Measurements from ENCODE around the gene NOS1.

The NOS1 gene

DNA sequence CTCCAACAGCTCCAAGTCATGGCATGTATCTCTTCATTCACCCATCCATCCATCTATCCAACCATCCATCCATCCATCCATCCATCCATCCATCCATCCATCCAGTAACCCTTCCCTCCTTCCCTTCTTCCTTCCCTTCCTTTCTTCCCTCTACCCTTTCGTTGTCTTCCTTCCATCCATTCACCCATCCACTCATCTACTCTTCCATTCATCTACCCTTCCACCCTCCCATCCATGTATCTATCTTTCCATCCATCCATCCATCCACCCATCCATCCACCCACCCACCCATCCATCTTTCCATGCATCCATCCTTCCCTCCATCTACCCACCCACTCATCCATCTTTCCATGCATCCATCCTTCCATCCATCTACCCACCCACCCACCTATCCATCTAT, 117.9 kb downstream of the NOS1 start:
- no peak for TF ChIP-seq ZNF565 (CRISPR knock-in tag; conservative IDR thresholded peaks at IDR 0.05; ENCODE audit: low read depth)
- TF ChIP-seq ISL1 (CRISPR knock-in tag; IDR thresholded peaks at IDR 0.05) = no peak
- TF ChIP-seq BACH2 (CRISPR knock-in tag; IDR thresholded peaks at IDR 0.05; ENCODE audit: borderline replicate concordance) = no peak
- TF ChIP-seq ZC3H10 (CRISPR knock-in tag; IDR thresholded peaks at IDR 0.05) = no peak
- TF ChIP-seq ZNF8 (CRISPR knock-in tag; IDR thresholded peaks at IDR 0.05) = no peak
- no peak for TF ChIP-seq CSRNP3 (CRISPR knock-in tag; IDR thresholded peaks at IDR 0.05)
- TF ChIP-seq ZNF70 (CRISPR knock-in tag; IDR thresholded peaks at IDR 0.05) = no peak
- no peak for TF ChIP-seq TOX (CRISPR knock-in tag; IDR thresholded peaks at IDR 0.05; ENCODE audit: borderline replicate concordance)
- no peak for TF ChIP-seq PPARA (CRISPR knock-in tag; IDR thresholded peaks at IDR 0.05; ENCODE audit: borderline replicate concordance)
- TF ChIP-seq GLIS3 (CRISPR knock-in tag; IDR thresholded peaks at IDR 0.05) = no peak
- ATAC-seq = no peak

- TF ChIP-seq PATZ1 (CRISPR knock-in tag; IDR thresholded peaks at IDR 0.05; ENCODE audit: borderline replicate concordance) = no peak
- TF ChIP-seq BACH2 (CRISPR knock-in tag; IDR thresholded peaks at IDR 0.05; ENCODE audit: borderline replicate concordance) = no peak
- no peak for TF ChIP-seq OSR1 (CRISPR knock-in tag; IDR thresholded peaks at IDR 0.05)
- no peak for TF ChIP-seq ARNTL (CRISPR knock-in tag; IDR thresholded peaks at IDR 0.05; ENCODE audit: borderline replicate concordance, low read depth)
- TF ChIP-seq GLIS3 (CRISPR knock-in tag; IDR thresholded peaks at IDR 0.05) = no peak
- TF ChIP-seq SNAI2 (CRISPR knock-in tag; IDR thresholded peaks at IDR 0.05) = no peak
- TF ChIP-seq ZNF565 (CRISPR knock-in tag; conservative IDR thresholded peaks at IDR 0.05; ENCODE audit: low read depth) = no peak
- no peak for TF ChIP-seq ZNF70 (CRISPR knock-in tag; IDR thresholded peaks at IDR 0.05)
- TF ChIP-seq CSRNP3 (CRISPR knock-in tag; IDR thresholded peaks at IDR 0.05) = no peak
- no peak for TF ChIP-seq TSHZ2 (CRISPR knock-in tag; IDR thresholded peaks at IDR 0.05)
- TF ChIP-seq PPARA (CRISPR knock-in tag; IDR thresholded peaks at IDR 0.05; ENCODE audit: borderline replicate concordance) = no peak
- TF ChIP-seq ZFP30 (CRISPR knock-in tag; IDR thresholded peaks at IDR 0.05) = no peak
- TF ChIP-seq ESRRG (CRISPR knock-in tag; IDR thresholded peaks at IDR 0.05) = no peak
- no peak for ATAC-seq
Observed at GRCh38 chr12:117241697-117242096, 119.7 kb downstream of the NOS1 start.

- TF ChIP-seq RARB (CRISPR knock-in tag; IDR thresholded peaks at IDR 0.05) = no peak
- no peak for TF ChIP-seq BACH2 (CRISPR knock-in tag; IDR thresholded peaks at IDR 0.05; ENCODE audit: borderline replicate concordance)
- no peak for TF ChIP-seq TOX (CRISPR knock-in tag; IDR thresholded peaks at IDR 0.05; ENCODE audit: borderline replicate concordance)
- no peak for TF ChIP-seq TSHZ2 (CRISPR knock-in tag; IDR thresholded peaks at IDR 0.05)
- TF ChIP-seq ESRRG (CRISPR knock-in tag; IDR thresholded peaks at IDR 0.05) = no peak
- TF ChIP-seq CSDC2 (CRISPR knock-in tag; IDR thresholded peaks at IDR 0.05) = no peak
- no peak for TF ChIP-seq ZNF70 (CRISPR knock-in tag; IDR thresholded peaks at IDR 0.05)
- TF ChIP-seq ZNF565 (CRISPR knock-in tag; conservative IDR thresholded peaks at IDR 0.05; ENCODE audit: low read depth) = no peak
- no peak for TF ChIP-seq ZFP3 (CRISPR knock-in tag; IDR thresholded peaks at IDR 0.05)
- no peak for ATAC-seq
Observed at GRCh38 chr12:117240081-117240755, 121.2 kb downstream of the NOS1 start.

All from SK-N-SH treated with all-trans-retinoic acid at 6 μM for 48 hours (cell line).